Gastroesophageal sphincter (tissue), 4 donors: Measurements from ENCODE around the gene MYBPH. TPM values are rescaled to one million over a fixed set of nuclear protein-coding genes. Genes with fewer than 3 reads are reported as not detected.

Experiments used
- ATAC-seq: fragments of 150-250 bp; one replicate; pipeline ENCODE4 v1.9.1; 2016; ENCODE audit warnings: mild to moderate bottlenecking, moderate library complexity
- H3K27ac ChIP-seq, 4 donors: fragments of 200-600 bp; sonication (generic) in 3 of 4; 1 replicate in 3 of 4; 2 replicates in 1 of 4; pipeline ENCODE4 v1.5.1; 2016 to 2019
- H3K27me3 ChIP-seq: fragments of 200-600 bp; sonication (generic); one replicate; pipeline ENCODE4 v1.5.1; 2019
- H3K36me3 ChIP-seq, 2 donors: fragments of 200-600 bp; sonication (generic); one replicate each; pipeline ENCODE4 v1.5.1; 2019; ENCODE audit warnings: control low read depth in 1 of 2
- H3K4me1 ChIP-seq, 3 donors: fragments of 200-600 bp; sonication (generic); 1 replicate in 2 of 3; 2 replicates in 1 of 3; pipeline ENCODE4 v1.5.1; 2016 to 2019; ENCODE audit warnings: control low read depth in 2 of 3
- H3K4me3 ChIP-seq, 2 donors: fragments of 200-600 bp; sonication (generic); one replicate each; pipeline ENCODE4 v1.5.1; 2019; ENCODE audit warnings: mild to moderate bottlenecking in 1 of 2, moderate library complexity in 1 of 2
- H3K9me3 ChIP-seq, 3 donors: fragments of 200-600 bp; sonication (generic); one replicate each; pipeline ENCODE4 v1.5.1; 2017 to 2019; ENCODE audit warnings: control low read depth in 2 of 3
- CTCF ChIP-seq, 4 experiments: fragments of 200-600 bp in 2 of 4; fragments of 450-650 bp in 2 of 4; sonication (generic) in 1 of 4; IDR thresholded peaks; one replicate each; pipeline ENCODE4 v1.5.1; 2017 to 2019; ENCODE audit warnings: antibody characterized with exemption in 4 of 4, mild to moderate bottlenecking in 2 of 4, moderate library complexity in 2 of 4
- EP300 ChIP-seq: sonication (generic); formaldehyde crosslinking; IDR thresholded peaks from one replicate; pipeline ENCODE4 v1.6.1; 2017; ENCODE audit warnings: antibody characterized with exemption, mild to moderate bottlenecking
- POLR2A ChIP-seq, 2 donors: fragments of 450-650 bp; IDR thresholded peaks; one replicate each; pipeline ENCODE4 v1.6.1; 2017; ENCODE audit warnings: antibody characterized with exemption in 2 of 2, mild to moderate bottlenecking in 2 of 2, moderate library complexity in 1 of 2
- POLR2AphosphoS5 ChIP-seq: sonication (generic); formaldehyde crosslinking; IDR thresholded peaks from one replicate; pipeline ENCODE4 v1.6.1; 2017; ENCODE audit warnings: antibody characterized with exemption
- WGBS, 2 donors: methylation state at CpG; one replicate each; pipeline ENCODE4 v1.1.5; 2018; ENCODE audit warnings: low coverage in 1 of 2; 5-methylcytosine and 5-hydroxymethylcytosine counted together
- total RNA-seq, 4 donors: library from RNA; depleted of rRNA; stranded (reverse); fragments of >200 nt; gene quantifications; one replicate each; pipeline ENCODE4 v1.1.0, GENCODE V29; 2016

MYBPH gene
- total RNA-seq, 4 donors from 2014 or later, result not detected

- no peak for TF ChIP-seq EP300
- TF ChIP-seq POLR2A (IDR thresholded peaks at IDR 0.05), result no peak
- no peak for TF ChIP-seq CTCF (IDR thresholded peaks at IDR 0.05)
- no peak for TF ChIP-seq POLR2AphosphoS5
- Histone ChIP-seq H3K9me3 (no peaks in the 10 kb centered on the region), H3K27me3 (peaks cover 30% of the 10 kb centered on the region), H3K4me1 (peaks cover 0 to 46% (median 30%) of the 10 kb centered on the region in 3 donors), H3K36me3 (no peaks in the 10 kb centered on the region), H3K27ac (no peak overlapping the region), H3K4me3 (no peak overlapping the region)
- no peak for ATAC-seq
- 59 to 85% methylated on average over 2 to 4 of the region's 7 CpGs for WGBS, 2 donors
These were observed 46.0 kb downstream of the MYBPH start for GRCh38 chr1:203129501-203130231.

GRCh38 chr1:203128716-203129500 lies 46.7 kb downstream of the MYBPH start:
- no peak for TF ChIP-seq POLR2AphosphoS5
- no peak for ATAC-seq

GRCh38 chr1:203128431-203128715 lies 47.3 kb downstream of the MYBPH start:
- Histone ChIP-seq H3K4me3 (peak overlapping the region; percentile 16 to 50), H3K4me1 (peaks cover 0 to 46% (median 30%) of the 10 kb centered on the region in 3 donors), H3K27ac (peak overlapping the region in 1 of 4 donors; percentile 62), H3K27me3 (peaks cover 43% of the 10 kb centered on the region), H3K9me3 (no peaks in the 10 kb centered on the region), H3K36me3 (no peaks in the 10 kb centered on the region)
- TF ChIP-seq POLR2A (IDR thresholded peaks at IDR 0.05), result no peak
- no CpG with 5 or more reads among the region's 7 CpGs for WGBS, 2 donors
- no peak for ATAC-seq

More at GRCh38 chr1:203128716-203129500, 46.7 kb downstream of the MYBPH start:
- Histone ChIP-seq H3K36me3 (no peaks in the 10 kb centered on the region), H3K27ac (no peak overlapping the region), H3K27me3 (peaks cover 37% of the 10 kb centered on the region), H3K4me1 (peaks cover 0 to 46% (median 30%) of the 10 kb centered on the region in 3 donors), H3K9me3 (no peaks in the 10 kb centered on the region), H3K4me3 (peak overlapping the region in 1 of 2 donors; percentile 50)
- 100% methylated on average over 1 of the region's 29 CpGs; no CpG with 5 or more reads in 1 of the 2 donors for WGBS, 2 donors

GRCh38 chr1:203127666-203128430 lies 47.8 kb downstream of the MYBPH start, which contains the start of gene ADORA1:
Gene ADORA1, plus strand, starts transcription at chr1:203127726. Its CDS starts 1,116 bp downstream, at chr1:203128842.
- TF ChIP-seq CTCF (IDR thresholded peaks at IDR 0.05) (peak in 1 of 4 experiments; percentile 10), POLR2A (IDR thresholded peaks at IDR 0.05) (no peak)
- no peaks in the 10 kb centered on the region for H3K9me3 ChIP-seq
- H3K36me3 ChIP-seq, result no peaks in the 10 kb centered on the region
- ATAC-seq, result peak; percentile 87
- H3K27ac ChIP-seq, result peak within 1 kb of the TSS in 3 of 4 donors; percentile 53 to 64 (median 62)
- no CpG with 5 or more reads among the region's 51 CpGs for WGBS, 2 donors
- peaks cover 0 to 46% (median 30%) of the 10 kb centered on the region in 3 donors for H3K4me1 ChIP-seq
- H3K4me3 ChIP-seq, result peak within 1 kb of the TSS; percentile 16 to 50
- H3K27me3 ChIP-seq, result peaks cover 48% of the 10 kb centered on the region

- TF ChIP-seq POLR2A (IDR thresholded peaks at IDR 0.05), result no peak
- no peak for TF ChIP-seq EP300
- TF ChIP-seq POLR2AphosphoS5, result no peak
- no peak for TF ChIP-seq CTCF (IDR thresholded peaks at IDR 0.05)
- no peaks in the 10 kb centered on the region for H3K36me3 ChIP-seq
- peaks cover 56% of the 10 kb centered on the region for H3K27me3 ChIP-seq
- H3K4me3 ChIP-seq, result peak overlapping the region in 1 of 2 donors; percentile 50
- no peaks in the 10 kb centered on the region for H3K9me3 ChIP-seq
- peak overlapping the region in 3 of 4 donors; percentile 53 to 64 (median 62) for H3K27ac ChIP-seq
- 19 to 55% methylated on average over 6 to 8 of the region's 12 CpGs for WGBS, 2 donors
- peaks cover 0 to 46% (median 30%) of the 10 kb centered on the region in 3 donors for H3K4me1 ChIP-seq
- ATAC-seq, result peak; percentile 12
These were observed 48.6 kb downstream of the MYBPH start for GRCh38 chr1:203126866-203127665.
